ENCODE results near the gene SARM1. TPM values are rescaled to one million over a fixed set of nuclear protein-coding genes. Genes with fewer than 3 reads are reported as not detected.

SARM1 gene
- 22.6 TPM for polyA plus RNA-seq (2012; ENCODE audit: insufficient read depth, insufficient read length, low read depth)

DNA sequence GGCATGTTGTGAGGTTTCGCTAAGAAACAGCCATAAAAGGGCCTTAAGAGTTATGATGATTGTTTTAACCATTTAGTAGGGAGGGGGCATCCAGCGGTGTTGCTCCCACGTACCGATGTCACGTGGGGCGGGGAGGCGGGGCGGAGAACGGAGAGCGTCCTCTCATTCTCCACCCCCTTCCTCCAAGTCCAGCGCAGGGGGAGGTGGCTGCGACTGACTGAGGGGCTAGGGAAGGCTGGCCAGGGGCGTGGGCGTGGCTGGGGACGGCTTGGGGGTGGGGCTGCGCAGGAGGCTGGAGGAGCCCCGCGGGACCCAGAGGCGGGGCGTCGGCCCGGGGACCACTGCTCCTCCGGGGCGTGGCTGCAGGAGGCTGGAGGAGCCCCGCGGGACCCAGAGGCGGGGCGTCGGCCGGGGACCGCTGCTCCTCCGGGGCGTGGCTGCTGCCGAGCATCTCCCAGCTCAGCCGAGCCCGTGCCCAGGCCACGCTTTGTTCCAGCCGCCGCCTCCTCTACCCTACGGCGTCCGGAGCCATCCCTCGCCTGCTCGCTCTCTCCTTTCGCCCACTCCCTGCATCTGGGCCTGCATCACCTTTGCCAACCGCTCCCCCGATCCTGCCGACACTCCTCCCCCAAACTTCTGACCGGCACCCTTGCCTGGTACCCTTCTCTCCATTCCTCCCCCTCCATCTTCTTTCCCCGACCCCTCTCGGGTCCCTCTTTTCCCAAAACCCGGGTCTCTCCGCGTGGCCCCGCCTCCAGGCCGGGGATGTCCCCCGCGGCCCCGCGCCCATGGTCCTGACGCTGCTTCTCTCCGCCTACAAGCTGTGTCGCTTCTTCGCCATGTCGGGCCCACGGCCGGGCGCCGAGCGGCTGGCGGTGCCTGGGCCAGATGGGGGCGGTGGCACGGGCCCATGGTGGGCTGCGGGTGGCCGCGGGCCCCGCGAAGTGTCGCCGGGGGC is at the start of gene SARM1:
TSS of gene SARM1 (plus strand) at position 450 of the 958 bp plus-strand sequence. CDS start at position 789, 339 bp downstream.
- DNase-seq, result peak; percentile 95

DNA sequence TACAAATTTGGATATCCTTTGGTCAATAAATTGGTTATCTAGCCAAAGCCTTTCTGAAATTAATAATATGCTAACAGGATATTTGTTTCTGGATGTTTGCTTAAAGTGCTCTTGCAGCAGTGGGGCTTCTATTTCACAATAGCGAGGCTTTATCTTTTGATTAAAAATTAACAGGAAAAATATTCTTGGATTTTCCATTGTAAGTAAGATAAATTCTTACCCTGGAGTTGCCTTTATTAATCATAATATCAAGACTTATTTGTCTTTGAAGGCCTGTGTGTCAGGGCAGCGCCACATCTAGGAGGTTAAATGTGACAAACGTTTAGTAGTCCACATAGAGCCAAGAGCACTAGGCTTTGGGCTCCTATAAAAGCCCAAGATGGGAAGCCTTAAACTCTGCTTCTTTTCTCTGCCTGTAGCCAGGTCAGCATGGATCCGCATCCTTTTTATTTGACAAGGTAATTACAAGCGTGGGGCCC is 47.2 kb upstream of the SARM1 start:
- no peak overlapping the region for H3K4me3 ChIP-seq (ENCODE audit: low read depth, low read length)
- H3K4me1 ChIP-seq, result no peaks in the 10 kb centered on the region
- no peaks in the 10 kb centered on the region for H3K27me3 ChIP-seq
- DNase-seq, result no peak
- TF ChIP-seq, protein P1, sequence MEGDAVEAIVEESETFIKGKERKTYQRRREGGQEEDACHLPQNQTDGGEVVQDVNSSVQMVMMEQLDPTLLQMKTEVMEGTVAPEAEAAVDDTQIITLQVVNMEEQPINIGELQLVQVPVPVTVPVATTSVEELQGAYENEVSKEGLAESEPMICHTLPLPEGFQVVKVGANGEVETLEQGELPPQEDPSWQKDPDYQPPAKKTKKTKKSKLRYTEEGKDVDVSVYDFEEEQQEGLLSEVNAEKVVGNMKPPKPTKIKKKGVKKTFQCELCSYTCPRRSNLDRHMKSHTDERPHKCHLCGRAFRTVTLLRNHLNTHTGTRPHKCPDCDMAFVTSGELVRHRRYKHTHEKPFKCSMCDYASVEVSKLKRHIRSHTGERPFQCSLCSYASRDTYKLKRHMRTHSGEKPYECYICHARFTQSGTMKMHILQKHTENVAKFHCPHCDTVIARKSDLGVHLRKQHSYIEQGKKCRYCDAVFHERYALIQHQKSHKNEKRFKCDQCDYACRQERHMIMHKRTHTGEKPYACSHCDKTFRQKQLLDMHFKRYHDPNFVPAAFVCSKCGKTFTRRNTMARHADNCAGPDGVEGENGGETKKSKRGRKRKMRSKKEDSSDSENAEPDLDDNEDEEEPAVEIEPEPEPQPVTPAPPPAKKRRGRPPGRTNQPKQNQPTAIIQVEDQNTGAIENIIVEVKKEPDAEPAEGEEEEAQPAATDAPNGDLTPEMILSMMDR (IDR thresholded peaks at IDR 0.05; ENCODE audit: low read depth, low read length), result no peak
- H3K9me3 ChIP-seq, result no peaks in the 10 kb centered on the region
- peaks cover 15% of the 10 kb centered on the region for H3K36me3 ChIP-seq

More for the DNA sequence above, at the start of gene SARM1:
- TF ChIP-seq, protein P1 (IDR thresholded peaks at IDR 0.05; ENCODE audit: low read depth, low read length), result no peak
- Histone ChIP-seq H3K4me1 (peaks cover 5% of the 10 kb centered on the region; the same call in 1 of the 2 replicates), H3K4me3 (ENCODE audit: low read depth, low read length) (peak within 1 kb of the TSS; percentile 77), H3K36me3 (no peaks in the 10 kb centered on the region), H3K27me3 (no peaks in the 10 kb centered on the region), H3K9me3 (no peaks in the 10 kb centered on the region)

DNA sequence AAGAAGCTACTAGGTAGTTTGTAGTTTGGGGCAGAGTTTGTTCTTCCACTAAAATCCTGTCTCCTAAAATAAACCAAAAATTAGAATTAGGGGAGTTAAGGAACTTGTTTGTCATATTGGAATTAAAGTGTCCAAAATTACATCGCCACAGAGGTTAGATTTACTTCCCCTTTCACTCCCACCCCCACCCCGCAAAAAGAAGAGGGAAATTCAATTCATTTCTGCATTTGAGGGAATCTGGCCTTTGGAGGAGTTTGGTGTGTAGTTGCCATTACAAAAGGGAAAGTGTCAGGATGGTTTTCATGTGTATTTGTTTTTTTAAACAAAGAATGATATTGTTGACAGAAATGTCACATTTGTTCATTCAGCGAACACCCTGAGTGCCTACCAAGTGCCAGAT is 46.7 kb upstream of the SARM1 start:
- Histone ChIP-seq H3K4me1 (no peaks in the 10 kb centered on the region), H3K27me3 (no peaks in the 10 kb centered on the region), H3K4me3 (ENCODE audit: low read depth, low read length) (no peak overlapping the region), H3K36me3 (peaks cover 15% of the 10 kb centered on the region), H3K9me3 (no peaks in the 10 kb centered on the region)
- DNase-seq, result no peak
- TF ChIP-seq, protein P1 (IDR thresholded peaks at IDR 0.05; ENCODE audit: low read depth, low read length), result no peak

DNA sequence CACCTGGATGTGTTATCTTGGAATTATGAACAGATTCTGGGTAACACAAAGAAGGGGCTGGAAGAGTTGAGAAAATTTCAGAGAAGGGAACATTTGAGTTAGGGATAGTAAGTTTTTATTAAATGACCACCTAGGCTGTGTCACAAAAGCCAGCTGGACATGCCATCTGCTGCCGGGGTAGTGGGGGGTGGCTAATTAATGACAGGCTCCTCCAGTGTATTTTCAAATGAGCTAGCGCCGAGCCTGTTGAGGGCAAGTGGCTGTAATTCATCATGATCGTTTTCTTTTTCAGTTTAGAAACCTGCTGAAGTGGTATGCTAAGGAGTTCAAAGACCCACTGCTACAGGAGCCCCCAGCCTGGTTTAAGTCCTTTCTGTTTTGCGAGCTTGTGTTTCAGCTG is 46.3 kb upstream of the SARM1 start:
- Histone ChIP-seq H3K9me3 (no peaks in the 10 kb centered on the region), H3K36me3 (peaks cover 15% of the 10 kb centered on the region), H3K27me3 (no peaks in the 10 kb centered on the region), H3K4me3 (ENCODE audit: low read depth, low read length) (no peak overlapping the region), H3K4me1 (no peaks in the 10 kb centered on the region)
- TF ChIP-seq, protein P1 (IDR thresholded peaks at IDR 0.05; ENCODE audit: low read depth, low read length), result no peak
- no peak for DNase-seq

DNA sequence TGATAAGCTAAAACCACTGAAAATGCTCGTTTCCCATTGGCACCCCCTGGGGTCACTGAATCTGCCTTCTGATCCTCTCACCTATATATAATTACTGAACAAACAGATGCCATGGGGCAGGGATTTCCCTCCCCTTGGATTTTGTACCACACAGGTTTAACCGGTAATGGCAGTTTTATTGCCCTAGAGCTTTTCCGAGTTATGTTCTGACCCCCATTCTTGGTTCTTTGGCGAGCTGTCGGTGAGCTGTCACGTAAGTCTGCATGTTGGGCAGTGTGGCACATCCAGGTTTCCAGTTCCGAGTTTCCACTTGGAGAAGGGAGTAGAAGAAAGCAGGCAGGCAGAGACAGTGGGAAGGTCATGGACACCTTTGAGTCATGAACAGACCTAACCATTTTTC is 45.4 kb upstream of the SARM1 start:
- TF ChIP-seq, protein P1 (IDR thresholded peaks at IDR 0.05; ENCODE audit: low read depth, low read length), result no peak
- H3K36me3 ChIP-seq, result peaks cover 11% of the 10 kb centered on the region

More for the DNA sequence above, 45.4 kb upstream of the SARM1 start:
- Histone ChIP-seq H3K4me1 (no peaks in the 10 kb centered on the region), H3K27me3 (no peaks in the 10 kb centered on the region), H3K9me3 (no peaks in the 10 kb centered on the region), H3K4me3 (ENCODE audit: low read depth, low read length) (no peak overlapping the region)
- DNase-seq, result no peak
